ENCODE measurements around the gene MAP4K5. TPM values are rescaled to one million over a fixed set of nuclear protein-coding genes. Genes with fewer than 3 reads are reported as not detected.
"Not testable (repeated sequence)": the region's sequence is repeated elsewhere in the genome, so short reads cannot be mapped to it uniquely, and the experiment has no call there.

Gene MAP4K5
- total RNA-seq, 1 donor from 2014 or later: 52.8 TPM

DNA sequence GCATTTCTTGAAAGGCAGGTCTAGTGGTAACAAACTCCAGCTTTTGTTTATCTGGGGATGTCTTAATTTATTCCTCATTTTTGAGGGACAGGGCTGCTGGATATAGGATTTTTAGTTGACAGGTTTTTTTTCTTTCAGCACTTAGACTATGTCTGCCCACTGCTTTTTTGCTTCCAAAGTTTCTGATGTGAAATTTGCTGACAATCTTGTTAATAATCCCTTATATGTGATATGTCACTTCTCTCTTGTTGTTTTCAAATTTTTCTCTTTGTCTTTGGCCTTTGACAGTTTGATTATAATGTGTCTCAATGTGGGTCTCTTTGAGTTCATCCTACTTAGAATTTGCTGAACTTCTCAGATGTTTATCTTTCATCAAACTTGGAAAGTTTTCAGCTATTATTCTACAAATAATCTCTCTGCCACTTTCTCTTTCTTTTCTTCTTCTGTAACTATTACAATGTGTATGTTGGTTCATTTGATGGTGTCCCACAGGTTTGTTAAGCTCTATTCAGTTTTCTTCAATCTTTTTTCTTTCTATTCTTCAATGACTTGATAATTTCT is 37.4 kb upstream of the MAP4K5 start:
- no peaks in the 10 kb centered on the region for H3K36me3 ChIP-seq
- H3K27me3 ChIP-seq (ENCODE audit: low read depth): no peaks in the 10 kb centered on the region
- no peak for DNase-seq
- intact Hi-C loops (cut with DNase I): no loop called here
- no peak overlapping the region for H3K4me3 ChIP-seq
- peaks cover 23% of the 10 kb centered on the region for H3K9me3 ChIP-seq
- ATAC-seq: no peak
- TF ChIP-seq, protein P1, sequence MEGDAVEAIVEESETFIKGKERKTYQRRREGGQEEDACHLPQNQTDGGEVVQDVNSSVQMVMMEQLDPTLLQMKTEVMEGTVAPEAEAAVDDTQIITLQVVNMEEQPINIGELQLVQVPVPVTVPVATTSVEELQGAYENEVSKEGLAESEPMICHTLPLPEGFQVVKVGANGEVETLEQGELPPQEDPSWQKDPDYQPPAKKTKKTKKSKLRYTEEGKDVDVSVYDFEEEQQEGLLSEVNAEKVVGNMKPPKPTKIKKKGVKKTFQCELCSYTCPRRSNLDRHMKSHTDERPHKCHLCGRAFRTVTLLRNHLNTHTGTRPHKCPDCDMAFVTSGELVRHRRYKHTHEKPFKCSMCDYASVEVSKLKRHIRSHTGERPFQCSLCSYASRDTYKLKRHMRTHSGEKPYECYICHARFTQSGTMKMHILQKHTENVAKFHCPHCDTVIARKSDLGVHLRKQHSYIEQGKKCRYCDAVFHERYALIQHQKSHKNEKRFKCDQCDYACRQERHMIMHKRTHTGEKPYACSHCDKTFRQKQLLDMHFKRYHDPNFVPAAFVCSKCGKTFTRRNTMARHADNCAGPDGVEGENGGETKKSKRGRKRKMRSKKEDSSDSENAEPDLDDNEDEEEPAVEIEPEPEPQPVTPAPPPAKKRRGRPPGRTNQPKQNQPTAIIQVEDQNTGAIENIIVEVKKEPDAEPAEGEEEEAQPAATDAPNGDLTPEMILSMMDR (IDR thresholded peaks at IDR 0.05): no peak
- H3K4me1 ChIP-seq: no peaks in the 10 kb centered on the region
- no peak overlapping the region for H3K27ac ChIP-seq

DNA sequence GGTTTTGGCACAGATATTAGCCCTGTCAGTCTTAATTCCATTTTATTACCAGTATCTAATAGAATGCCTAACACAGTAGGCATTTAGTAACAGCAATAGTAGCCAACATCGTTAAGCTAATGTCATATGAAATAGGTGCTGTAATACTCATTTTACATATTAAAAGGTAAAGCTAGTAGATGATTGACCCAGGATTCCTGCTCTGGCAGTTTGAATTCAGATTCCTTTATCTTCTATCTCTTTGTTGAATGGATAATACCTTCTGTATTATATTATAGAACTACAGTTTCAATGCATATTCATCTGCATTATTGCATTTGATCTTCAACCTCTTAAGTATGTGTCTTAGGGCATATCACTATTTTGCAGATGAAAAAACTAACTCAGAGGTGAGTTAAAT is 30.5 kb upstream of the MAP4K5 start:
- Histone ChIP-seq H3K27me3 (ENCODE audit: low read depth) (no peaks in the 10 kb centered on the region), H3K27ac (no peak overlapping the region), H3K36me3 (no peaks in the 10 kb centered on the region), H3K4me3 (no peak overlapping the region), H3K9me3 (no peaks in the 10 kb centered on the region), H3K4me1 (peaks cover 18% of the 10 kb centered on the region)
- DNase-seq (no peak), ATAC-seq (no peak)
- TF ChIP-seq, protein P1 (IDR thresholded peaks at IDR 0.05): no peak
- intact Hi-C loops (cut with DNase I): no loop called here

DNA sequence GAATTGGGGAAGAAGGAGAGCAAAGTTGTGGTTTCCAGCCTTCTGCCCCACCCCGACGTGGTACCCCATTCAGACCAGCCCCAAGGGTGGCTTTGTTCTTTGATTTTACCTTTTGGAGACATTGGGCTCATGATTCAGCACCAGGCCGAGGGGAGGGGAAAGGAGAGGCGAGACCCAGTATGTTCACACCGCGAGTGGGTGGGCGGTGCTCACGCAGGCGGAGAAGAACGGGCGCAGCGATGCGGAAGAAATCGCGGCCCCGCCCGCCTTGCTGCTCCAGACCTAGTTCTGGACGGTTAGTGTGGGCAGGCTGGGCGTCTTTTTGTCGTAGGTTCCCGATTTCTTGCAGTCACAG is 28.5 kb upstream of the MAP4K5 start:
- Histone ChIP-seq H3K9me3 (no peaks in the 10 kb centered on the region), H3K27ac (peak overlapping the region; percentile 91), H3K27me3 (ENCODE audit: low read depth) (no peaks in the 10 kb centered on the region), H3K36me3 (no peaks in the 10 kb centered on the region), H3K4me1 (peaks cover 18% of the 10 kb centered on the region), H3K4me3 (peak overlapping the region; percentile 78)
- DNase-seq: peak; percentile 92
- TF ChIP-seq, protein P1 (IDR thresholded peaks at IDR 0.05): no peak
- peak; percentile 93 to 94 for ATAC-seq
- intact Hi-C loops (cut with DNase I): no loop called here

DNA sequence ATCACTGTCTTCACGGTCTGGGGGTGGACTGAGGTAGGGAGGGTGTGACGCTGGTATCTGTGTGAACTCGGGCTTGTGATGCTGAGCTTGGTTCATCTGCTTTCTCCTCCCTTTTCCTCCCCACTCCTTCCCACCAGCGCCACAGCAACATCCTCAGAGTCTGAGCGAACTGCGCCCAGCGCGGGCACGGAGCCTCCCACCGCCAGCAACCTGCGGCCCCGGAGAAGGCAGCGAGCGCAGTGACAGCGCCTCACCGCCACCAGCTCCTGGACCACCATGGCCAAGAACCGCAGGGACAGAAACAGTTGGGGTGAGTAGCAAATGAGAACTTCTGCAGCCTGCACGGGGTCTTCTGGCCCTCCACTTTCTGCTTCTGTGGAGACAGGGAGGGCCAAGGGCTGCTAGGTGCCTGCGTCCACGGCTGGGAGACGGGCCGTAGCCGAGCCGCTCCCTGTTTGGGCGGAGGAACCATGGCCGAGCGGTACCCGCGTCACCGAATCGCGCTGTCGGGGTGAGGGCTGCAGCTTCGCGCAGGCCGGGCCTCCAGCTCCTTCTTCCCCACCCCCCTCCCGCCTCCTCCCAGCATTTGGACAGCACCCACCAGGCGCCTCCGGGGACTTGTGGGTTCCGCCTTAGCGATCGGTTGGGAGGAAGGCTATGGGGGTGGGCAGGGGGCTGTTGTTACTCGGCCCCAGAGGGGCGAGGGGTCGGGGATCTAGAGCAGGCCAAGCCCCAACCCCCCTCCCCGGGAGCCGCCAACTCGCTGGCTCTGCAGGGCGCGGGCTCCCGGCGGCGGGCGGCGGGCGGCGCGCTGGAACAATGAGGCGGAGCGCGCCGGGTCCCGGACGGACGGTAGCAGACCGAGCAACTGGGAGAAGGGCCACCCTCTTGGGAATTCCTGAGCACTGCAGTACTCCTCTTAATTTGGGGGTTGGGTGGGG is 27.9 kb upstream of the MAP4K5 start, which contains the start of gene ATL1:
Gene ATL1, plus strand, starts transcription at position 156 of the 941 bp plus-strand sequence. Its CDS starts 121 bp downstream, at position 277.
- ATAC-seq (peak; percentile 95 to 96), DNase-seq (peak; percentile 82)
- TF ChIP-seq, protein P1 (IDR thresholded peaks at IDR 0.05): no peak
- Histone ChIP-seq H3K36me3 (no peaks in the 10 kb centered on the region), H3K4me1 (peaks cover 18% of the 10 kb centered on the region), H3K27ac (peak within 1 kb of the TSS; percentile 91), H3K27me3 (ENCODE audit: low read depth) (no peaks in the 10 kb centered on the region), H3K4me3 (peak within 1 kb of the TSS; percentile 78), H3K9me3 (no peaks in the 10 kb centered on the region)
- intact Hi-C loops (cut with DNase I): no loop called here

DNA sequence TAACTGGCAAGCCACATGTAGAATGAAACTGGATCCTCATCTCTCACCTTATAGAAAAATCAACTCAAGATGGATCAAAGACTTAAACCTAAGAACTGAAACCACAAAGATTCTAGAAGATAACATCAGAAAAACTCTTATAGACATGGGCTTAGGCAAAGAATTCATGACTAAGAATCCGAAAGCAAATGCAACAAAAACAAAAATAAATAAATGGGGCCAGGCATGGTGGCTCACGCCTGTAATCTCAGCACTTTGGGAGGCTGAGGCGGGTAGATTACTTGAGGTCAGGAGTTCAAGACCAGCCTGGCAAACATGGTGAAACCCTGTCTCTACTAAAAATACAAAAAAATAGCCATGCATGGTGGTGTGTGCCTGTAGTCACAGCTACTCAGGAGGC is 20.4 kb upstream of the MAP4K5 start:
- H3K4me1 ChIP-seq; H3K36me3 ChIP-seq; H3K9me3 ChIP-seq; H3K4me3 ChIP-seq; H3K27ac ChIP-seq; ATAC-seq; H3K27me3 ChIP-seq (ENCODE audit: low read depth); DNase-seq; intact Hi-C loops (cut with DNase I): not testable (repeated sequence)

DNA sequence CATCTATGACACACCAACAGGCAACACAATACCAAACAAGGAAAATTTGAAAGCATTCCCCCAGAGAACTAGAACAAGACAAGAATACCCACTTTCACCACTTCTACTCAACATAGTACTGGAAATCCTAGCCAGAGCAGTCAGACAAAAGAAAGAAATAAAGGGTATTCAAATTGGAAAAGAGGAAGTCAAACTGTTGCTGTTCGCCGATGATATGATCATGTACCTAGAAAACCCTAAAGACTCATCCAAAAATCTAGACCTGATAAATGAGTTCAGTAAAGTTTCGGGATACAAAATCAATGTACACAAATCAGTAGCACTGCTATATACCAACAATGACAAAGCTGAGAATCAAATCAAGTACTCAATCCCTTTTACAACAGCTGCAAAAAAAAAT is 19.5 kb upstream of the MAP4K5 start:
- no peaks in the 10 kb centered on the region for H3K27me3 ChIP-seq (ENCODE audit: low read depth)
- DNase-seq: no peak
- intact Hi-C loops (cut with DNase I): no loop called here
- TF ChIP-seq, protein P1 (IDR thresholded peaks at IDR 0.05): no peak
- no peaks in the 10 kb centered on the region for H3K36me3 ChIP-seq
- no peaks in the 10 kb centered on the region for H3K4me1 ChIP-seq
- ATAC-seq: no peak
- H3K27ac ChIP-seq: no peak overlapping the region
- no peak overlapping the region for H3K4me3 ChIP-seq
- H3K9me3 ChIP-seq: no peaks in the 10 kb centered on the region

All from lower lobe of right lung (tissue), 2 donors.